GM12891 (cell line): Measurements from ENCODE around the gene ARRDC5.
A peak's percentile ranks its signal among the peaks of the same experiment; 100 is the strongest.
"Not testable (repeated sequence)": the region's sequence is repeated elsewhere in the genome, so short reads cannot be mapped to it uniquely, and the experiment has no call there.

Experiments
- DNase-seq: peaks from one replicate; pipeline ENCODE4 v3.0.0; 2011; ENCODE audit warnings: low spot score; ENCODE audit not compliant: insufficient read length
- FAIRE-seq: peaks from 2 replicates; lab custom pipeline; 2011; peaks lifted over from hg19 to GRCh38; lab: Jason Lieb, UNC
- PAX5 ChIP-seq: IDR thresholded peaks from 2 replicates; pipeline ENCODE4 v1.6.1; 2011; ENCODE audit warnings: low read length, moderate library complexity, mild to moderate bottlenecking; ENCODE audit not compliant: insufficient read depth, severe bottlenecking
- POLR2A ChIP-seq: IDR thresholded peaks from 2 replicates; pipeline ENCODE4 v1.6.1; 2011; ENCODE audit warnings: low read depth, low read length, control low read depth
- POLR2AphosphoS5 ChIP-seq: IDR thresholded peaks from 2 replicates; pipeline ENCODE4 v1.6.1; 2011; ENCODE audit warnings: low read depth, low read length, control low read depth
- POU2F2 ChIP-seq: IDR thresholded peaks from 2 replicates; pipeline ENCODE4 v1.6.1; 2011; ENCODE audit warnings: low read depth, mild to moderate bottlenecking, control low read depth, low read length, moderate library complexity
- SPI1 ChIP-seq: IDR thresholded peaks from 2 replicates; pipeline ENCODE4 v1.6.1; 2011; ENCODE audit warnings: low read depth, low read length, control low read depth
- TAF1 ChIP-seq: IDR thresholded peaks from 2 replicates; pipeline ENCODE4 v1.6.1; 2011; ENCODE audit warnings: low read depth, low read length, control low read depth

Gene ARRDC5

GRCh38 chr19:4870025-4870700 is 32.5 kb downstream of the ARRDC5 start:
- no peak for TF ChIP-seq POU2F2
- no peak for TF ChIP-seq POLR2A
- no peak for TF ChIP-seq POLR2AphosphoS5
- peak; percentile 64 for TF ChIP-seq SPI1
- TF ChIP-seq PAX5 = no peak
- TF ChIP-seq TAF1 = no peak
- DNase-seq = no peak
- FAIRE-seq = no peak

- FAIRE-seq (no peak), DNase-seq (no peak)
- TF ChIP-seq POLR2A (no peak), POLR2AphosphoS5 (no peak), TAF1 (no peak), SPI1 (no peak), POU2F2 (no peak), PAX5 (no peak)
Measured at GRCh38 chr19:4868286-4868834, 34.3 kb downstream of the ARRDC5 start.

DNA sequence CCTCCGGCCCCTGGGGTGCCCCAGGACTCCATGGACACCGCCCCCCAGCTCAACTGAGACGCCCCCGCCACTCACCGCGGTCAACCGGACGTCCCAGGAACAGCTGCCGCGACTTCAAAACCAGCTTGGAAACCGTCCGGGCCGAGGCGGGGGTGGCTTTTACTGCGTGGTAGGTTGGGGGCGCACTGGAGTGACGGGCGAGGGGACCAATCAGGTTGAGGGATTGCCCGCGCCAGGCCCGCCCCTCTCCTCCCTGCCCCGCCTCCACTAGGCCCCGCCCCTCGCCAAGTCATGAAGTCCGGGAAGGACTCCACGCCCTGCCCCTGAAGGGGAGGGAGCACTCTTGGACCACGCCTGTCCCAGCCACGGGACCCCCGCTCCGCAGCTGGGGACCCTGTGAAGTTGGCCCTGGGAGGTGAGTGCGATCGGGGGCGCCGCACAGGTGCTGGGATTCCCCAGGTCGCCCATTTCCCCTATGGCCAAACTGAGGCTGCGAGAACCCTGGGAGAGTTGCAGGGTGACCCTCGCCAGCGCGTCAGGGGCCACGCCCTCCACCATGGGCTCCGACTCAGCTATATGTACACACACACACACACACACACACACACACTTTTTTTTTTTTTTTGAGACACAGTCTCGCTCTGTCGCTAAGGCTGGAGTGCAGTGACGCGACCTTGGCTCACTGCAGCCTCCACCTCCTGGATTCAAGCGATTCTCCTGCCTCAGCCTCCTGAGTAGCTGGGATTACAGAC is 35.0 kb downstream of the ARRDC5 start, which contains the start of gene PLIN3:
PLIN3 (minus strand) TSS at position 134 of the 752 bp plus-strand sequence. CDS start 6,273 bp downstream, outside the sequence.
- DNase-seq (peak; percentile 95), FAIRE-seq (peak; percentile 87)
- TF ChIP-seq POLR2A (peak; percentile 49; the same call in 1 of the 2 replicates), TAF1 (no peak)

GRCh38 chr19:4866595-4867424 is 35.9 kb downstream of the ARRDC5 start:
- FAIRE-seq (peak; percentile 38), DNase-seq (no peak)
- no peak; the same call in 1 of the 2 replicates for TF ChIP-seq TAF1
- peak; percentile 45; the same call in 1 of the 2 replicates for TF ChIP-seq SPI1

DNA sequence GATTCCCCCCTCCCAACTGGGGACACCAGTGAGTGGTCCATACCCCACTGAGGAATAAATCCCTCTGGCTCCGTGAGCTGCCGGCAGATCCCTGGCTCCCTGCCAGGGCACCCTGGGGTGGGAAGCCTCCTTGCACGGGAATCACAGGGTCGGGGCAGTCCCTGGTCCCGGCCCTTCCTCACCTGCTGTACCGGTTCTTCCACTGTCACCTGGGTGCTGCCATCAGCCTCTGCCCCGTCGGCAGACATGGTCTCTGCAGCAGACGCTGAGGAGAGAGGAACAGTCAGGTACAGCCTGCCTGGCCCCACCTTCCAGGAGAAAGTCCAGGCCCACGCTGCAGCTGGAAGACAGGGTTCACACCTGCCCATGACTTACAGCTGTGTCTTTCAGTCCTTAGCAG is 41.5 kb downstream of the ARRDC5 start:
- TF ChIP-seq PAX5 (no peak), SPI1 (no peak), POLR2AphosphoS5 (no peak), POLR2A (no peak), POU2F2 (no peak), TAF1 (no peak)
- DNase-seq (no peak), FAIRE-seq (no peak)

- FAIRE-seq = no peak
- TF ChIP-seq PAX5 = no peak
- TF ChIP-seq POU2F2 = no peak
- no peak for TF ChIP-seq POLR2A
- no peak for TF ChIP-seq SPI1
- no peak for TF ChIP-seq TAF1
- no peak for TF ChIP-seq POLR2AphosphoS5
- no peak for DNase-seq
Measured at GRCh38 chr19:4859697-4860096, 43.0 kb downstream of the ARRDC5 start.

DNA sequence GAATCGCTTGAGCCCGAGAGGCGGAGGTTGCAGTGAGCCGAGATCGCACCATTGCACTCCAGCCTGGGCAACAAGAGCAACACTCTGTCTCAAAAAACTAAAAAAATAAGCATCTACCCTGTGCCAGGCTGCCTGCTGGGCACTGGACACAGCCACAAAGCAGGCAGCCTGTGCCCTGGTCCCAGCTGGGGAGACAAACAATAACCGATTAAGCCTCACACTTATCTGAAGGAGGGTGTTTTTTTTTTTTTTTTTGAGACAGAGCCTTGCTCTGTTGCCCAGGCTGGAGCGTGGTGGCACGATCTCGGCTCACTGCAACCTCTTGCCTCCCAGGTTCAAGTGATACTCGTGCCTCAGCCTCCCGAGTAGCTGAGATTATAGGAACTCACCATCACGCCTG is 46.2 kb downstream of the ARRDC5 start:
- not testable (repeated sequence) for DNase-seq, FAIRE-seq

GRCh38 chr19:4853506-4853905 is 49.2 kb downstream of the ARRDC5 start:
- DNase-seq = not testable (repeated sequence)

GRCh38 chr19:4852484-4852883 is 50.2 kb downstream of the ARRDC5 start:
- DNase-seq (no peak), FAIRE-seq (no peak)
- TF ChIP-seq POLR2A (no peak), POU2F2 (no peak), PAX5 (no peak), POLR2AphosphoS5 (no peak), SPI1 (no peak), TAF1 (no peak)

More at GRCh38 chr19:4853506-4853905, 49.2 kb downstream of the ARRDC5 start:
- not testable (repeated sequence) for FAIRE-seq
